ENCODE data around the gene KIF12.

DNA sequence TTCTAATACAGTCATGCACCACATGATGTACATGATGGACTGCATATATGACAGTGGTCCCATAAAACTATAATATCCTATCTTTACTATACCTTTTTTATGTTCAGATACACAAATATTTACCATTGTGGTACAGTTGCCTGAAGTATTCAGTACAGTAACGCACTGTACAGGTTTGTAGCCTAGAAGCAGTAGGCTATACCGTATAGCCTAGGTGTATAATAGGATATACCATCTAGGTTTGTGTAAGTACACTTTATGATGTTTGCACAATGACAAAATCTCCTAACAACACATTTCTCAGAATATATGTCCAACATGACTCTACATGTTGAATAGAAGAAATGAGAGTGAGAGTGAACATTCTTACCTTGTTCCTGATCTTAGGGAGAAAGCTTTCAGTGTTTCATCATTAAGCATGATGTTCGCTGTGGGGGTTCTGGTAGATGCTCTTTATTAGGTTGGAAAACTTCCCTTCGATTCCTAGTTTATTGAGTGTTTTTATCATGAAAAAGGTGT lies 52.8 kb downstream of the KIF12 start:
- TF ChIP-seq, protein P1, sequence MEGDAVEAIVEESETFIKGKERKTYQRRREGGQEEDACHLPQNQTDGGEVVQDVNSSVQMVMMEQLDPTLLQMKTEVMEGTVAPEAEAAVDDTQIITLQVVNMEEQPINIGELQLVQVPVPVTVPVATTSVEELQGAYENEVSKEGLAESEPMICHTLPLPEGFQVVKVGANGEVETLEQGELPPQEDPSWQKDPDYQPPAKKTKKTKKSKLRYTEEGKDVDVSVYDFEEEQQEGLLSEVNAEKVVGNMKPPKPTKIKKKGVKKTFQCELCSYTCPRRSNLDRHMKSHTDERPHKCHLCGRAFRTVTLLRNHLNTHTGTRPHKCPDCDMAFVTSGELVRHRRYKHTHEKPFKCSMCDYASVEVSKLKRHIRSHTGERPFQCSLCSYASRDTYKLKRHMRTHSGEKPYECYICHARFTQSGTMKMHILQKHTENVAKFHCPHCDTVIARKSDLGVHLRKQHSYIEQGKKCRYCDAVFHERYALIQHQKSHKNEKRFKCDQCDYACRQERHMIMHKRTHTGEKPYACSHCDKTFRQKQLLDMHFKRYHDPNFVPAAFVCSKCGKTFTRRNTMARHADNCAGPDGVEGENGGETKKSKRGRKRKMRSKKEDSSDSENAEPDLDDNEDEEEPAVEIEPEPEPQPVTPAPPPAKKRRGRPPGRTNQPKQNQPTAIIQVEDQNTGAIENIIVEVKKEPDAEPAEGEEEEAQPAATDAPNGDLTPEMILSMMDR (IDR thresholded peaks at IDR 0.05): no peak
- TF ChIP-seq POLR2A (IDR thresholded peaks at IDR 0.05): no peak
